Liver (tissue), 9 donors: Measurements from ENCODE around the gene DISC1. TPM values are rescaled to one million over a fixed set of nuclear protein-coding genes. Genes with fewer than 3 reads are reported as not detected.

Source experiments
- DNase-seq: peaks from one replicate; pipeline ENCODE4 v3.0.0-alpha.2; 2017; ENCODE audit warnings: low spot score
- H3K27ac ChIP-seq, 2 donors: one replicate each; pipeline ENCODE4 v1.7.0; 2013; ENCODE audit warnings: inconsistent platforms in 2 of 2, low read length in 2 of 2, control low read depth in 1 of 2, low read depth in 1 of 2, mild to moderate bottlenecking in 1 of 2
- H3K27me3 ChIP-seq, 4 donors: one replicate each; pipeline versions ENCODE4 v1.6.1 to v1.7.0; 2013; ENCODE audit warnings: low read length in 3 of 4, inconsistent platforms in 1 of 4, mild to moderate bottlenecking in 1 of 4, moderate library complexity in 1 of 4; ENCODE audit not compliant: control insufficient read depth in 4 of 4, insufficient read depth in 4 of 4
- H3K36me3 ChIP-seq, 4 donors: one replicate each; pipeline versions ENCODE4 v1.6.1 to v1.7.0; 2013; ENCODE audit warnings: low read length in 3 of 4, mild to moderate bottlenecking in 3 of 4, low read depth in 1 of 4, moderate library complexity in 1 of 4; ENCODE audit not compliant: control insufficient read depth in 4 of 4, insufficient read depth in 3 of 4
- H3K4me1 ChIP-seq, 4 donors: one replicate each; pipeline versions ENCODE4 v1.6.1 to v1.7.0; 2013; ENCODE audit warnings: low read length in 3 of 4, mild to moderate bottlenecking in 3 of 4, moderate library complexity in 1 of 4; ENCODE audit not compliant: control insufficient read depth in 4 of 4, insufficient read depth in 4 of 4
- H3K4me3 ChIP-seq, 3 donors: one replicate each; pipeline versions ENCODE4 v1.6.1 to v1.7.0; 2013; ENCODE audit warnings: low read length in 3 of 3, control low read depth in 1 of 3, low read depth in 1 of 3, mild to moderate bottlenecking in 1 of 3
- H3K9ac ChIP-seq, 2 donors: one replicate each; pipeline ENCODE4 v1.7.0; 2013; ENCODE audit warnings: low read length in 2 of 2, mild to moderate bottlenecking in 2 of 2, moderate library complexity in 2 of 2, control low read depth in 1 of 2, low read depth in 1 of 2
- H3K9me3 ChIP-seq, 4 donors: one replicate each; pipeline versions ENCODE4 v1.6.1 to v1.7.0; 2013; ENCODE audit warnings: low read length in 3 of 4; ENCODE audit not compliant: control insufficient read depth in 4 of 4
- FOXA2 ChIP-seq: IDR thresholded peaks from 2 replicates; pipeline ENCODE4 v1.6.1; 2016; ENCODE audit warnings: antibody characterized with exemption
- GABPA ChIP-seq, 2 donors: IDR thresholded peaks in 1 of 2; conservative IDR thresholded peaks in 1 of 2; 2 replicates each; pipeline ENCODE4 v1.6.1; 2016; ENCODE audit warnings: antibody characterized with exemption in 2 of 2, mild to moderate bottlenecking in 1 of 2, moderate library complexity in 1 of 2
- HNF4G ChIP-seq: IDR thresholded peaks from 2 replicates; pipeline ENCODE4 v1.6.1; 2016; ENCODE audit warnings: antibody characterized with exemption
- JUND ChIP-seq, 2 donors: IDR thresholded peaks; 2 replicates each; pipeline ENCODE4 v1.6.1; 2016; ENCODE audit warnings: antibody characterized with exemption in 2 of 2
- RAD21 ChIP-seq, 2 donors: IDR thresholded peaks; 2 replicates each; pipeline ENCODE4 v1.6.1; 2016; ENCODE audit warnings: antibody characterized with exemption in 2 of 2, mild to moderate bottlenecking in 2 of 2
- REST ChIP-seq: IDR thresholded peaks from 2 replicates; pipeline ENCODE4 v1.6.1; 2016; ENCODE audit warnings: antibody characterized with exemption, mild to moderate bottlenecking
- RXRA ChIP-seq, 2 donors: IDR thresholded peaks; 2 replicates each; pipeline ENCODE4 v1.6.1; 2017 to 2018; ENCODE audit warnings: antibody characterized with exemption in 2 of 2, mild to moderate bottlenecking in 1 of 2
- SP1 ChIP-seq: IDR thresholded peaks from 2 replicates; pipeline ENCODE4 v1.6.1; 2018; ENCODE audit warnings: antibody characterized with exemption, mild to moderate bottlenecking
- TAF1 ChIP-seq: conservative IDR thresholded peaks from 2 replicates; pipeline ENCODE4 v1.6.1; 2016; ENCODE audit warnings: antibody characterized with exemption, mild to moderate bottlenecking
- YY1 ChIP-seq: IDR thresholded peaks from 2 replicates; pipeline ENCODE4 v1.6.1; 2016; ENCODE audit warnings: antibody characterized with exemption, mild to moderate bottlenecking
- ZBTB33 ChIP-seq: IDR thresholded peaks from 2 replicates; pipeline ENCODE4 v1.6.1; 2016; ENCODE audit warnings: antibody characterized with exemption
- WGBS: extraction: QIAGEN DNeasy Blood & Tissue Kit; methylation state at CpG from one replicate; pipeline ENCODE4 v1.1.7; 2013; 5-methylcytosine and 5-hydroxymethylcytosine counted together
- polyA plus RNA-seq, 2 donors: library from polyadenylated mRNA; stranded (reverse) in 1 of 2; unstranded in 1 of 2; fragments of 200-250 nt in 1 of 2; fragments of >200 nt in 1 of 2; fragmentation: Nextera tagmentation in 1 of 2; extraction: Ambion mirVana in 1 of 2; gene quantifications; one replicate each; pipeline versions ENCODE4 v1.2.1 to v1.2.3, GENCODE V29; 2013 to 2015
- total RNA-seq, 2 donors: library from RNA; depleted of rRNA; stranded (reverse); fragments of >200 nt; gene quantifications; one replicate each; pipeline ENCODE4 v1.2.3, GENCODE V29; 2014
- TF ChIP-seq, protein P1 (sequence below): fragments of 150-350 bp; IDR thresholded peaks from 2 replicates; pipeline ENCODE4 v1.5.1; 2017; ENCODE audit warnings: improper control_type of control experiment, low read depth, low read length; ENCODE audit not compliant: missing input control
- TF ChIP-seq, protein P2 (sequence below): IDR thresholded peaks from 2 replicates; pipeline ENCODE4 v1.6.1; 2016; ENCODE audit warnings: antibody characterized with exemption
- donor health status: healthy.
- donor health status: healthy.
- donor health status: healthy.
- donor health status: healthy.
- donor health status: healthy.

The DISC1 gene
- total and polyA plus RNA-seq, 4 donors: 0.45 to 6.3 (median 2.3) TPM

DNA sequence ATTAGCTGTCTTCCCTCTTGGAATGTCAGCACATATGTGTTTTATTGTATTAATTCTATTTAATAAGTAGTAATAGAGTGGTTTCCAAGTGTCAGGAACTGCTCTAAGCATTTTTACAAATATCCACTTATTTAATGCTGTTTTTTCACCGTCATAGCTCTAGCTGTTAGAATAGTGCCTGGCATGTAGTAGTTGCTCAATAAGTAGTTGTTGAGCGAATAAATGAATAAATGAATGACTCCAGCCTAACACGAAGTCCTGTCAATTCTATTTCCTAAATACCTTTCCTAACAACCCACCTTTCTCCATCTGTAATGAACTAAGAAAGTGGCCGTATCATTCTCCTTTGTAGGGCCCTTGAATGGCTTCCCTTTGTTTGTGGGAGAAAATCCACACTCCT is 312.5 kb downstream of the DISC1 start:
- Histone ChIP-seq H3K4me3 (no peak overlapping the region), H3K36me3 (no peaks in the 10 kb centered on the region), H3K9ac (no peak overlapping the region), H3K4me1 (no peaks in the 10 kb centered on the region), H3K27ac (no peak overlapping the region), H3K9me3 (peaks cover 0 to 3% (median 0%) of the 10 kb centered on the region in 4 donors), H3K27me3 (no peaks in the 10 kb centered on the region)
- DNase-seq: no peak
- WGBS: 92% methylated on average over 4 of the region's 4 CpGs
- TF ChIP-seq RAD21 (IDR thresholded peaks at IDR 0.05): no peak
- TF ChIP-seq, protein P1, sequence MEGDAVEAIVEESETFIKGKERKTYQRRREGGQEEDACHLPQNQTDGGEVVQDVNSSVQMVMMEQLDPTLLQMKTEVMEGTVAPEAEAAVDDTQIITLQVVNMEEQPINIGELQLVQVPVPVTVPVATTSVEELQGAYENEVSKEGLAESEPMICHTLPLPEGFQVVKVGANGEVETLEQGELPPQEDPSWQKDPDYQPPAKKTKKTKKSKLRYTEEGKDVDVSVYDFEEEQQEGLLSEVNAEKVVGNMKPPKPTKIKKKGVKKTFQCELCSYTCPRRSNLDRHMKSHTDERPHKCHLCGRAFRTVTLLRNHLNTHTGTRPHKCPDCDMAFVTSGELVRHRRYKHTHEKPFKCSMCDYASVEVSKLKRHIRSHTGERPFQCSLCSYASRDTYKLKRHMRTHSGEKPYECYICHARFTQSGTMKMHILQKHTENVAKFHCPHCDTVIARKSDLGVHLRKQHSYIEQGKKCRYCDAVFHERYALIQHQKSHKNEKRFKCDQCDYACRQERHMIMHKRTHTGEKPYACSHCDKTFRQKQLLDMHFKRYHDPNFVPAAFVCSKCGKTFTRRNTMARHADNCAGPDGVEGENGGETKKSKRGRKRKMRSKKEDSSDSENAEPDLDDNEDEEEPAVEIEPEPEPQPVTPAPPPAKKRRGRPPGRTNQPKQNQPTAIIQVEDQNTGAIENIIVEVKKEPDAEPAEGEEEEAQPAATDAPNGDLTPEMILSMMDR: no peak
- TF ChIP-seq ZBTB33: no peak
- no peak for TF ChIP-seq JUND (IDR thresholded peaks at IDR 0.05)
- TF ChIP-seq RXRA (IDR thresholded peaks at IDR 0.05): no peak
- TF ChIP-seq, protein P2, sequence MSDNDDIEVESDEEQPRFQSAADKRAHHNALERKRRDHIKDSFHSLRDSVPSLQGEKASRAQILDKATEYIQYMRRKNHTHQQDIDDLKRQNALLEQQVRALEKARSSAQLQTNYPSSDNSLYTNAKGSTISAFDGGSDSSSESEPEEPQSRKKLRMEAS: no peak
- no peak for TF ChIP-seq GABPA (IDR thresholded peaks at IDR 0.05 in 1 of 2, conservative IDR thresholded peaks at IDR 0.05 in 1 of 2)
- TF ChIP-seq YY1: no peak
- no peak for TF ChIP-seq SP1
- no peak for TF ChIP-seq REST
- TF ChIP-seq TAF1: no peak
- no peak for TF ChIP-seq HNF4G
- TF ChIP-seq FOXA2: no peak

DNA sequence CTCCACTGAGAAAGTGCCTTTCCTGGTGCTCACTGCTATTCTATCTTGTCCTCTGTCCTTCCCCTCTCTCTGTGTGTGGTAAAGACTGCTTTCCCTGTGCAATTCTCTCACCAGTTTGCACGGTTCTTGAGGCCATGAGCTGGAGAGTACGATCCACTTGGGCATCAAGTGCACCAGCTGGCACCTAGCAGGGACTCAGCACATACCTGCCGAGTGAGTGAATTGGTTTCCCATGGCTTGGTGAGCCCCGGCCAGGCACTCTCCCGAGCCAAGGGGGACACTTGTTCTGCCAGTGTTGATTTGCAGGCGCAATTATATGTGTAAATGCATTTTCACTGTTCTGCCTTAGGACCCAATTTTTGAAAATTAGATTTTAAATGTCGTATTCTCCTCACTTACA is 313.5 kb downstream of the DISC1 start:
- H3K4me3 ChIP-seq: no peak overlapping the region
- DNase-seq: no peak
- H3K9me3 ChIP-seq: no peaks in the 10 kb centered on the region
- no peaks in the 10 kb centered on the region for H3K4me1 ChIP-seq
- no peaks in the 10 kb centered on the region for H3K27me3 ChIP-seq
- WGBS: 88% methylated on average over 7 of the region's 7 CpGs
- TF ChIP-seq HNF4G (no peak), REST (no peak), ZBTB33 (no peak), TAF1 (no peak)
- TF ChIP-seq, protein P1: no peak
- H3K36me3 ChIP-seq: no peaks in the 10 kb centered on the region
- no peak overlapping the region for H3K27ac ChIP-seq
- no peak overlapping the region for H3K9ac ChIP-seq
